Measurements from ENCODE around the gene ADM. TPM values are rescaled to one million over a fixed set of nuclear protein-coding genes. Genes with fewer than 3 reads are reported as not detected.
"Not testable (repeated sequence)": the region's sequence is repeated elsewhere in the genome, so short reads cannot be mapped to it uniquely, and the experiment has no call there.

The ADM gene
- total RNA-seq (2014; rRNA removed; shearing (Covaris generic)): 6.2 and 9.2 TPM in 2 replicates

- 0 out of 2 replicates have a peak, but pooled peaks cover 3% of the 10 kb centered on the region for H3K36me3 ChIP-seq
- H3K4me1 ChIP-seq (replicated peaks): peaks cover 62% of the 10 kb centered on the region
- H3K27ac ChIP-seq: peak within 1 kb of the TSS; percentile 69
- H3K27me3 ChIP-seq (replicated peaks): no peaks in the 10 kb centered on the region
- H3K9me3 ChIP-seq (replicated peaks): no peaks in the 10 kb centered on the region
- peak; percentile 87 to 90 for DNase-seq (ENCODE audit: low read depth in 1 of 2, low spot score in 2 of 2)
- peak within 1 kb of the TSS; percentile 55 for H3K4me3 ChIP-seq
Observed at GRCh38 chr11:10304495-10305261, at the start of gene ADM. Gene ADM, plus strand, starts transcription at chr11:10305073. Its CDS starts 628 bp downstream, at chr11:10305701.

- Histone ChIP-seq H3K27me3 (replicated peaks) (no peaks in the 10 kb centered on the region), H3K27ac (no peak overlapping the region), H3K4me3 (no peak overlapping the region), H3K36me3 (no peaks in the 10 kb centered on the region), H3K4me1 (replicated peaks) (no peaks in the 10 kb centered on the region; the same call in 1 of the 2 replicates), H3K9me3 (replicated peaks) (no peaks in the 10 kb centered on the region)
- DNase-seq (ENCODE audit: low read depth in 1 of 2, low spot score in 2 of 2): no peak
Observed at GRCh38 chr11:10255388-10256125, 49.3 kb upstream of the ADM start.

- H3K36me3 ChIP-seq: 0 out of 2 replicates have a peak, but pooled peaks cover 4% of the 10 kb centered on the region
- no peaks in the 10 kb centered on the region for H3K9me3 ChIP-seq (replicated peaks)
- no peak for DNase-seq (ENCODE audit: low read depth in 1 of 2, low spot score in 2 of 2)
- H3K4me1 ChIP-seq (replicated peaks): peaks cover 16% of the 10 kb centered on the region
- H3K4me3 ChIP-seq: no peak overlapping the region
- no peaks in the 10 kb centered on the region for H3K27me3 ChIP-seq (replicated peaks)
- H3K27ac ChIP-seq: no peak overlapping the region
Observed at GRCh38 chr11:10257478-10257877, 47.4 kb upstream of the ADM start.

GRCh38 chr11:10261821-10262220 is 43.1 kb upstream of the ADM start:
- peak in 1 of 2 experiments; percentile 30 for DNase-seq (ENCODE audit: low read depth in 1 of 2, low spot score in 2 of 2)
- H3K36me3 ChIP-seq: 0 out of 2 replicates have a peak, but pooled peaks cover 4% of the 10 kb centered on the region
- H3K27me3 ChIP-seq (replicated peaks): no peaks in the 10 kb centered on the region
- peaks cover 28% of the 10 kb centered on the region for H3K4me1 ChIP-seq (replicated peaks)
- no peak overlapping the region for H3K4me3 ChIP-seq
- H3K27ac ChIP-seq: 0 out of 2 replicates have a peak overlapping the region, but pooled peaks have one; percentile 3
- H3K9me3 ChIP-seq (replicated peaks): no peaks in the 10 kb centered on the region

GRCh38 chr11:10263929-10264328 is 40.9 kb upstream of the ADM start:
- Histone ChIP-seq H3K9me3 (replicated peaks) (no peaks in the 10 kb centered on the region), H3K36me3 (0 out of 2 replicates have a peak, but pooled peaks cover 4% of the 10 kb centered on the region), H3K27ac (no peak overlapping the region; the same call in 1 of the 2 replicates), H3K4me3 (no peak overlapping the region), H3K4me1 (replicated peaks) (peaks cover 42% of the 10 kb centered on the region), H3K27me3 (replicated peaks) (no peaks in the 10 kb centered on the region)
- peak in 1 of 2 experiments; percentile 42 for DNase-seq (ENCODE audit: low read depth in 1 of 2, low spot score in 2 of 2)

- H3K4me1 ChIP-seq (replicated peaks): peaks cover 47% of the 10 kb centered on the region
- H3K36me3 ChIP-seq; H3K9me3 ChIP-seq (replicated peaks); H3K27me3 ChIP-seq (replicated peaks); H3K4me3 ChIP-seq; H3K27ac ChIP-seq; DNase-seq (ENCODE audit: low read depth in 1 of 2, low spot score in 2 of 2): not testable (repeated sequence)
Observed at GRCh38 chr11:10264716-10265115, 40.2 kb upstream of the ADM start.

- Histone ChIP-seq H3K27ac (no peak overlapping the region), H3K9me3 (replicated peaks) (no peaks in the 10 kb centered on the region), H3K36me3 (0 out of 2 replicates have a peak, but pooled peaks cover 4% of the 10 kb centered on the region), H3K4me1 (replicated peaks) (peaks cover 47% of the 10 kb centered on the region), H3K4me3 (no peak overlapping the region), H3K27me3 (replicated peaks) (no peaks in the 10 kb centered on the region)
- no peak for DNase-seq (ENCODE audit: low read depth in 1 of 2, low spot score in 2 of 2)
Observed at GRCh38 chr11:10265936-10266335, 38.9 kb upstream of the ADM start.

GRCh38 chr11:10267821-10268220 is 37.1 kb upstream of the ADM start:
- DNase-seq (ENCODE audit: low read depth in 1 of 2, low spot score in 2 of 2): no peak

GRCh38 chr11:10268746-10269488 is 36.0 kb upstream of the ADM start:
- Histone ChIP-seq H3K9me3 (replicated peaks) (no peaks in the 10 kb centered on the region), H3K4me3 (no peak overlapping the region), H3K4me1 (replicated peaks) (peaks cover 23% of the 10 kb centered on the region), H3K27ac (no peak overlapping the region), H3K27me3 (replicated peaks) (no peaks in the 10 kb centered on the region), H3K36me3 (no peaks in the 10 kb centered on the region)
- DNase-seq (ENCODE audit: low read depth in 1 of 2, low spot score in 2 of 2): no peak

More at GRCh38 chr11:10267821-10268220, 37.1 kb upstream of the ADM start:
- Histone ChIP-seq H3K4me1 (replicated peaks) (peaks cover 30% of the 10 kb centered on the region), H3K27ac (no peak overlapping the region), H3K4me3 (no peak overlapping the region), H3K36me3 (no peaks in the 10 kb centered on the region), H3K9me3 (replicated peaks) (no peaks in the 10 kb centered on the region), H3K27me3 (replicated peaks) (no peaks in the 10 kb centered on the region)

GRCh38 chr11:10272132-10272531 is 32.7 kb upstream of the ADM start:
- H3K4me3 ChIP-seq: no peak overlapping the region
- no peaks in the 10 kb centered on the region for H3K9me3 ChIP-seq (replicated peaks)
- no peak for DNase-seq (ENCODE audit: low read depth in 1 of 2, low spot score in 2 of 2)
- no peak overlapping the region for H3K27ac ChIP-seq
- H3K36me3 ChIP-seq: no peaks in the 10 kb centered on the region
- no peaks in the 10 kb centered on the region for H3K27me3 ChIP-seq (replicated peaks)
- peaks cover 18% of the 10 kb centered on the region for H3K4me1 ChIP-seq (replicated peaks)

- Histone ChIP-seq H3K4me3 (no peak overlapping the region), H3K27ac (no peak overlapping the region), H3K4me1 (replicated peaks) (peaks cover 7% of the 10 kb centered on the region), H3K27me3 (replicated peaks) (no peaks in the 10 kb centered on the region), H3K9me3 (replicated peaks) (no peaks in the 10 kb centered on the region), H3K36me3 (no peaks in the 10 kb centered on the region)
- DNase-seq (ENCODE audit: low read depth in 1 of 2, low spot score in 2 of 2): no peak
Observed at GRCh38 chr11:10273738-10274137, 31.1 kb upstream of the ADM start.

GRCh38 chr11:10274726-10275125 is 30.1 kb upstream of the ADM start:
- Histone ChIP-seq H3K4me1 (replicated peaks) (no peaks in the 10 kb centered on the region), H3K36me3 (no peaks in the 10 kb centered on the region), H3K4me3 (no peak overlapping the region), H3K9me3 (replicated peaks) (no peaks in the 10 kb centered on the region), H3K27ac (no peak overlapping the region), H3K27me3 (replicated peaks) (no peaks in the 10 kb centered on the region)
- no peak for DNase-seq (ENCODE audit: low read depth in 1 of 2, low spot score in 2 of 2)

GRCh38 chr11:10275714-10276113 is 29.2 kb upstream of the ADM start:
- Histone ChIP-seq H3K36me3 (no peaks in the 10 kb centered on the region), H3K4me1 (replicated peaks) (no peaks in the 10 kb centered on the region), H3K4me3 (no peak overlapping the region), H3K9me3 (replicated peaks) (no peaks in the 10 kb centered on the region), H3K27me3 (replicated peaks) (no peaks in the 10 kb centered on the region), H3K27ac (no peak overlapping the region)
- no peak for DNase-seq (ENCODE audit: low read depth in 1 of 2, low spot score in 2 of 2)
